Islet of Langerhans (tissue), 1 donor: Measurements from ENCODE around the gene GBP5.
A peak's percentile ranks its signal among the peaks of the same experiment; 100 is the strongest.
"Not testable (repeated sequence)": the region's sequence is repeated elsewhere in the genome, so short reads cannot be mapped to it uniquely, and the experiment has no call there.

Source experiments
- FAIRE-seq: peaks from one replicate; lab custom pipeline; 2011; peaks lifted over from hg19 to GRCh38; lab: Jason Lieb, UNC

The GBP5 gene

GRCh38 chr1:89280766-89281165 lies 8.1 kb upstream of the GBP5 start:
- no peak for FAIRE-seq

GRCh38 chr1:89279011-89279466 lies 6.4 kb upstream of the GBP5 start:
- no peak for FAIRE-seq

DNA sequence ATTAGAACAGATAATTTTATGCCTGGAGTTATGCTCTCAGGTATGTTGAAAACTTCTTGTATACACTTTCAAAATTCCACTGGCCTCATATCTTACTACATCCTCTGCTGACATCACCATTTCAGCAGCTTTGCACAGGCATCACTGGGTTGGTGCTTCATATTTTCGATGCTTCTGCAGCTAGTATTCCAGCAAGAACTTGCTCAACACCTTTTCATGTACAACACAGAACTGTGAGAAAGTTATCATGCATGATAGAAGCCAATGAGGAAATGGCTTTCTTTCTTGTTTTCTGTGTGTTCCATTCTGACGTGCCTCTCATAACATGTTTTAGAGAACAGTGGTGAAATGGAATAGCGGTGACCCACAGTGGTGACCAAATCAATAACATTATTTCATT lies 5.1 kb upstream of the GBP5 start:
- no peak for FAIRE-seq

DNA sequence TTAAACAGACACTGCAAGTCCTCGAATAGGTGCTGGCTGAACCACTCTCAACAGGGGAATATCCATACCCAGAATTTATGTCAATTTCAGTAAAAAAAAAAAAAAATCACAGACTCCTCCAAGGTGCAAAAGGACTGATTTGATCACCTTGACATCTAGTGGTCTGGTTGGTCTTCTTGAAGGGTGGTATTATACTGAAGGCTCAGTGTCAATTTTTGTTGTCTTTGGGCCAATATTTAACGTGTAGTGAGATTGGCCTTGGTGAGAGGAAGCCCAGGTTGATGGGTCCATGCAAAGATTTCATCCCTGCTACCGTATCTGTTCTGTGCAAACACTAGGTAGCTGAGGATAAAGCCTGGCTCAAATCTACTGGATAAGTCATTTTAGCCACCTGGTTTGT lies 4.0 kb upstream of the GBP5 start:
- FAIRE-seq, result no peak

DNA sequence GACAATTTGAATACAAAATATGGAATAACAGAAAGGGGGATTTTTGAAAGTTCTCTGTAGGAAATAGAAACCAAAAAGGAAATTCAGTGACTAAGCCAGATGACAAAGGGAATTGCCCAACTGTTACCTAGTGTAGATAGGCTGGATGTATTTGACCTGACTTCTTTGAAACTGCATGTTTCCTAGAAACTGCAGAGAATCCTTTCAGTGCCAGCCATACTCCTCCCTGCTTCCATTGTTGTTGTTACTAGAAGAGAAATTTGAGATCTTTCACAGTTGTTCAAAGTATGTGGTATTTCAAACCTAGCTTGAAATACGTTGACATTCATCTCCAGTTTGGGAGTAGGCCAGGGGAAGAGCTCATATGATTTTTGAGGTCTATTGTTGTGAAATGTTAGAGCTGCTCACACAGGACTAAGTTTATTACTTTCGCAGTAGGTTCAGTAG lies 1.8 kb upstream of the GBP5 start:
- FAIRE-seq, result no peak

- no peak for FAIRE-seq
Measured at GRCh38 chr1:89273324-89273778, 691 bp upstream of the GBP5 start.

- FAIRE-seq, result no peak
Measured at GRCh38 chr1:89271341-89272015, 1.2 kb downstream of the GBP5 start.

DNA sequence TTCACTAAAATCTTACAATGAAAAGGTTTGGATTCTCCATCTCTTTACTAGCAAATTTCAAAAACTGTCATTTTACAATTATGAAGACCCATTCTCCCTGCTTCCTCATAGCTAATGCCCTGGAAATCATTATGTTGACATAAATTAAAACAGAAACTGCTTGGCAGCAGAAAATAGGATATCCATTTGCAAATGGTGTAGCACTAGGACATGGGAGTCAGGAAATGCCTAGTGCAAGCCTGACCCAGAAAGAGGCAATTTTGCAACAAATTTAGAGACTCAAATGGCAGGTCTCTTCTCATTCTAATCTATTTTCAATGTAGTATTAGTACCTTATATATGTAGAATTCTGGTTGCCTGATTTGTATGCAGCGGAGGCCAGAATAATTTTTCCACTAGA lies 2.2 kb downstream of the GBP5 start:
- peak; percentile 96 for FAIRE-seq

DNA sequence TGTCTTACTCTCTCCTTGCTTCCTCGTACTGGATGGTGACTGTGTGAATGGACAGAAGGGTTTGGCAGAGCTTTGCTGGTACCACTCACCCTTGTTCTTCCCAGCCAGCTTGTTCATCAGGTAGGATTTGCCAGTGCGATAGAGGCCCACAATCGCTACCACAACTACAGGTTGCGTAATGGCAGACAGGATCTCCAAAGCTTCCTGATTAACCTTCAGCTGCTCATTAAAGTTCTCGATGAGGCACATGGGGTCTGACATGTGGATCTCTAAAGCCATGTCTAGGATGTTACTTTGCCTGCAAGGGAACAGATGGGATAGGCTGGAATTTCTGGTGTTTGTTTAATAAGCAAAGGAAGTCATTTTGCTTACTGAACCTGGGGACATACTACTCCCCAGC lies 3.4 kb downstream of the GBP5 start:
- no peak for FAIRE-seq

DNA sequence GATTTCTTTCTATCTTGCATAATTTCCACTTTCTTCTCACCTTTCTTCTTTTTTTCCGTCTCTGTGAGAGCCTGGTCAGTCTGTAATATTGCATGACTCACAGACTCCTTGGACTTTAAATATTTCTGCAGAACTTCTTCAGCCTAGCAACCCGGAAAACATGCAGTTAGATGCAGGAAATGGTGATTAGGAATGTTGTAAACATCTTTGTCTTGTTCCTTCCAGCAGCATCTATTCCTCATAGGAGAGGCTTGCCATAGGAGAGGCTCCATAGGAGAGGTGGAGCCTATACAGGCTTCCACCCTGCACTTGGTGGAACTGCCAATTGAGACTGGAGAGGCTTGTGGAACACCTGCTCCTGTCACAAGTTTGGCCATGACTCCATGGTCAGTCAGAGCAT lies 10.0 kb downstream of the GBP5 start:
- FAIRE-seq, result no peak

GRCh38 chr1:89261926-89262515 lies 10.6 kb downstream of the GBP5 start:
- FAIRE-seq, result no peak

DNA sequence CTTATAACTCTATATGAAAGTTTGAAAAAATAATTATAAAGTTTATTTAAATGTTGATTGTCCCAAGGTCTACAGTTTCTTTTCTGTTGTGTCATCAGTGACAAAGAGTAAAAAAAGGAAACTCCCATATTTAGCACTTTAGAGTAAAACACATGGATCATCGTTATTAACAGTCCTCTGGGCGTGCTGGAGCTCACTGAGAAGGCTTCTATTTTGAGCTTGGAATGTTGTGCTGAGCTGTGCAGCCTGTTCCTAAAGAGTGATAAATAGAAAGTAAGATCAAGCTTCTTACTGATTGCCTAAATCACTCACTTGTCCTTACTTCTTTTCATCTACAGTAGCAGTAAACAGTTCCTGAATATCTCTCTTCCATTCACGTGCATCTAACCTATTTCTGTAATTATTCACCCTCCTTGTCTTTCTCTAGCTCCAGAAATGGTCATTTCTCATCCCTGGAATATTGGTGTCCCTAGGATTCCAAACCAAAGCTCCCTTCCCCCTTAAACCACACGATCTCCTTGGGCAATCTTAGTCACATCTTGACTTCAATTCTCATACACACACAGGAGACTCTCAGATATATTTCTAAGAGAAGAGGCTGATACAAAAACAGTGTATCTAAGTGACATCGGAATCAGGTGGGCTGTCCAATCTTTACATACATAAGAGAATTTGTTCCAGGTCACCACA lies 11.9 kb downstream of the GBP5 start:
- FAIRE-seq, result no peak

DNA sequence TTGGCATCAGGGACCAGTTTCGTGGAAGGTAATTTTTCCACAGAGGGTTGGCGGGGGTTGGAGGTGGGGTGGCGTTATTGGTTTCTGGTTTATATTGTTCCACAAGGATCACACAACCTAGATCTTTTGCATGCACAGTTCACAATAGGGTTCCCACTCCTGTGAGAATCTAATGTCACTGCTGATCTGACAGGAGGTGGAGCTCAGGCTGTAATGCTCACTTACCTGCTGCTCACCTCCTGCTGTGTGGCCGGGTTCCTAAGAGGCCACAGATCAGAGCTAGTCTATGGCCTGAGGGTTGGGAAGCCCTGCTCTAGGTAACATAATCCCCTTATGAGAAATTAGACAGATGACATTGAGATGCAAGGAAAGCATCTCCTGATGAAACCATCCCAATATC lies 12.6 kb downstream of the GBP5 start:
- no peak for FAIRE-seq

GRCh38 chr1:89259283-89259971 lies 13.2 kb downstream of the GBP5 start:
- no peak for FAIRE-seq

GRCh38 chr1:89257041-89257440 lies 15.6 kb downstream of the GBP5 start:
- FAIRE-seq, result no peak

DNA sequence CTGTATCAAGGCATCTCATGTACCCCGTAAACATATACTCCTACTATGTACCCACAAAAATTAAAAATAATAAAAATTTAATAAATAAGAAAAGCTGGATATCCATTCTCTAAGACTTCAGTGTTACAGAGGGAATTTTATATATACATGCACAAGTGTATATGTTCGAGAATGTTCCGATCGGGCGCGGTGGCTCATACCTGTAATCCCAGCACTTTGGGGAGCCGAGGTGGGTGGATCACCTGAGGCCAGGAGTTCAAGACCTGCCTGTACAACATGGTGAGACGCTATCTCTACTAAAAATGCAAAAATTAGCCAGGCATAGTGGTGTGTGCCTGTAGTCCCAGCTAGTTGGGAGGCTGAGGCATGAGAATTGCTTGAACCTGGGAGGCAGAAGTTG lies 17.1 kb downstream of the GBP5 start:
- not testable (repeated sequence) for FAIRE-seq

GRCh38 chr1:89254658-89255287 lies 17.9 kb downstream of the GBP5 start:
- FAIRE-seq, result no peak

- no peak for FAIRE-seq
Measured at GRCh38 chr1:89243046-89243445, 29.6 kb downstream of the GBP5 start.
